OCI-LY3 (cell line): ENCODE data around the gene TBC1D2B.

Source experiments
- H2AFZ ChIP-seq: fragments of 200-600, 300-600 bp; shearing (Covaris generic); 2 replicates; pipeline ENCODE4 v1.6.0; 2014; ENCODE audit warnings: antibody characterized with exemption, low read depth, low read length
- H3K27ac ChIP-seq: fragments of 200-600, 300-600 bp; sonication (generic); 2 replicates; pipeline ENCODE4 v1.5.1; 2014; ENCODE audit warnings: mild to moderate bottlenecking, low read length, moderate library complexity, mixed read lengths
- H3K27me3 ChIP-seq: fragments of 200-600, 300-600 bp; sonication (generic); 2 replicates; pipeline ENCODE4 v1.6.1; 2014; ENCODE audit warnings: low read depth, low read length, mixed read lengths
- H3K36me3 ChIP-seq: fragments of 200-600, 300-600 bp; sonication (generic); replicated peaks from 2 replicates; pipeline ENCODE3; 2014; ENCODE audit warnings: low read depth, low read length, mixed read lengths
- H3K4me1 ChIP-seq: fragments of 300-600, 200-600 bp; sonication (generic); 2 replicates; pipeline ENCODE4 v1.6.1; 2014; ENCODE audit warnings: low read length, mixed read lengths
- H3K4me2 ChIP-seq: fragments of 200-600, 300-600 bp; sonication (generic); 2 replicates; pipeline ENCODE4 v1.6.1; 2014; ENCODE audit warnings: low read length, mixed read lengths
- H3K4me3 ChIP-seq: fragments of 300-600, 200-600 bp; sonication (generic); 2 replicates; pipeline ENCODE4 v1.5.1; 2014; ENCODE audit warnings: antibody characterized with exemption, mild to moderate bottlenecking, low read length, moderate library complexity
- H3K79me2 ChIP-seq: fragments of 300-600, 200-600 bp; shearing (Covaris generic); 2 replicates; pipeline ENCODE4 v1.6.1; 2014; ENCODE audit warnings: mild to moderate bottlenecking, low read length, mixed read lengths
- H3K9ac ChIP-seq: fragments of 300-600, 200-600 bp; shearing (Covaris generic); 2 replicates; pipeline ENCODE4 v1.6.0; 2014; ENCODE audit warnings: mild to moderate bottlenecking, low read length, moderate library complexity
- H3K9me3 ChIP-seq: fragments of 200-600, 300-600 bp; shearing (Covaris generic); 2 replicates; pipeline ENCODE4 v1.6.1; 2014; ENCODE audit warnings: low read length, mixed read lengths; ENCODE audit not compliant: insufficient read depth
- H4K20me1 ChIP-seq: fragments of 200-600, 300-600 bp; sonication (generic); 2 replicates; pipeline ENCODE4 v1.6.1; 2016; ENCODE audit warnings: low read length, mixed read lengths; ENCODE audit not compliant: insufficient read depth
- CTCF ChIP-seq: fragments of 200-600, 300-600 bp; sonication (generic); IDR thresholded peaks from 2 replicates; pipeline ENCODE4 v1.5.1; 2014; ENCODE audit warnings: antibody characterized with exemption, low read length, low read depth
- EZH2phosphoT487 ChIP-seq: fragments of 200-600 bp; shearing (Covaris generic); IDR thresholded peaks from 2 replicates; pipeline ENCODE4 v1.6.1; 2018; ENCODE audit warnings: antibody characterized with exemption, mixed run types, low read depth

TBC1D2B gene

GRCh38 chr15:78075490-78076230, 1.9 kb downstream of the TBC1D2B start:
- TF ChIP-seq EZH2phosphoT487 (no peak), CTCF (no peak)
- Histone ChIP-seq H3K9ac (no peak overlapping the region), H3K27ac (no peak overlapping the region), H3K27me3 (peaks cover 12% of the 10 kb centered on the region; the same call in 1 of the 2 replicates), H3K4me2 (no peak overlapping the region), H3K4me1 (peaks cover 9% of the 10 kb centered on the region; the same call in 1 of the 2 replicates), H3K36me3 (peaks cover 6% of the 10 kb centered on the region), H3K79me2 (no peaks in the 10 kb centered on the region), H3K4me3 (no peak overlapping the region), H2AFZ (no peak overlapping the region), H3K9me3 (no peaks in the 10 kb centered on the region), H4K20me1 (peaks cover 6% of the 10 kb centered on the region; the same call in 1 of the 2 replicates)

GRCh38 chr15:78073046-78073787, 4.3 kb downstream of the TBC1D2B start:
- Histone ChIP-seq H3K27me3 (peaks cover 12% of the 10 kb centered on the region; the same call in 1 of the 2 replicates), H3K4me3 (no peak overlapping the region), H3K4me2 (no peak overlapping the region), H2AFZ (no peak overlapping the region), H3K9me3 (no peaks in the 10 kb centered on the region), H3K36me3 (peaks cover 6% of the 10 kb centered on the region), H3K79me2 (peaks cover 8% of the 10 kb centered on the region), H4K20me1 (peaks cover 23% of the 10 kb centered on the region), H3K27ac (no peak overlapping the region), H3K4me1 (peaks cover 31% of the 10 kb centered on the region), H3K9ac (no peak overlapping the region)
- TF ChIP-seq EZH2phosphoT487 (no peak), CTCF (no peak)

GRCh38 chr15:78072080-78072892, 5.2 kb downstream of the TBC1D2B start:
- Histone ChIP-seq H3K9me3 (no peaks in the 10 kb centered on the region), H3K36me3 (peaks cover 6% of the 10 kb centered on the region), H3K4me1 (peaks cover 36% of the 10 kb centered on the region), H3K9ac (no peak overlapping the region), H3K4me3 (no peak overlapping the region), H4K20me1 (peaks cover 32% of the 10 kb centered on the region), H3K4me2 (no peak overlapping the region), H3K27me3 (peaks cover 12% of the 10 kb centered on the region; the same call in 1 of the 2 replicates), H2AFZ (no peak overlapping the region), H3K27ac (no peak overlapping the region), H3K79me2 (peaks cover 8% of the 10 kb centered on the region)
- TF ChIP-seq CTCF (no peak), EZH2phosphoT487 (no peak)

- H3K9ac ChIP-seq: no peak overlapping the region
- no peak overlapping the region for H2AFZ ChIP-seq
- TF ChIP-seq EZH2phosphoT487: no peak
- TF ChIP-seq CTCF: no peak
- peaks cover 41% of the 10 kb centered on the region for H4K20me1 ChIP-seq
- peaks cover 12% of the 10 kb centered on the region; the same call in 1 of the 2 replicates for H3K27me3 ChIP-seq
- no peak overlapping the region for H3K4me3 ChIP-seq
- H3K9me3 ChIP-seq: no peaks in the 10 kb centered on the region
- H3K4me1 ChIP-seq: peaks cover 39% of the 10 kb centered on the region
- no peak overlapping the region for H3K4me2 ChIP-seq
- peaks cover 6% of the 10 kb centered on the region for H3K36me3 ChIP-seq
- H3K27ac ChIP-seq: no peak overlapping the region
- H3K79me2 ChIP-seq: peaks cover 8% of the 10 kb centered on the region
Measured at GRCh38 chr15:78071383-78071782, 6.1 kb downstream of the TBC1D2B start.
